ENCODE data around the gene TMEFF2.

- TF ChIP-seq, protein P1, sequence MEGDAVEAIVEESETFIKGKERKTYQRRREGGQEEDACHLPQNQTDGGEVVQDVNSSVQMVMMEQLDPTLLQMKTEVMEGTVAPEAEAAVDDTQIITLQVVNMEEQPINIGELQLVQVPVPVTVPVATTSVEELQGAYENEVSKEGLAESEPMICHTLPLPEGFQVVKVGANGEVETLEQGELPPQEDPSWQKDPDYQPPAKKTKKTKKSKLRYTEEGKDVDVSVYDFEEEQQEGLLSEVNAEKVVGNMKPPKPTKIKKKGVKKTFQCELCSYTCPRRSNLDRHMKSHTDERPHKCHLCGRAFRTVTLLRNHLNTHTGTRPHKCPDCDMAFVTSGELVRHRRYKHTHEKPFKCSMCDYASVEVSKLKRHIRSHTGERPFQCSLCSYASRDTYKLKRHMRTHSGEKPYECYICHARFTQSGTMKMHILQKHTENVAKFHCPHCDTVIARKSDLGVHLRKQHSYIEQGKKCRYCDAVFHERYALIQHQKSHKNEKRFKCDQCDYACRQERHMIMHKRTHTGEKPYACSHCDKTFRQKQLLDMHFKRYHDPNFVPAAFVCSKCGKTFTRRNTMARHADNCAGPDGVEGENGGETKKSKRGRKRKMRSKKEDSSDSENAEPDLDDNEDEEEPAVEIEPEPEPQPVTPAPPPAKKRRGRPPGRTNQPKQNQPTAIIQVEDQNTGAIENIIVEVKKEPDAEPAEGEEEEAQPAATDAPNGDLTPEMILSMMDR (IDR thresholded peaks at IDR 0.05 in 2 of 3, conservative IDR thresholded peaks at IDR 0.05 in 1 of 3; ENCODE audit: control insufficient read depth in 2 of 3, extremely low read depth in 1 of 3, insufficient read depth in 1 of 3, low read depth in 3 of 3, low read length in 3 of 3) = no peak
- TF ChIP-seq PRDM15 (CRISPR knock-in tag; IDR thresholded peaks at IDR 0.05) (no peak), GABPA (IDR thresholded peaks at IDR 0.05; ENCODE audit: low read depth) (no peak), RCOR1 (conservative IDR thresholded peaks at IDR 0.05; ENCODE audit: low read depth, low read length) (no peak), ZNF274 (IDR thresholded peaks at IDR 0.05; ENCODE audit: insufficient read depth, insufficient read length) (no peak), IRF5 (IDR thresholded peaks at IDR 0.05; ENCODE audit: borderline replicate concordance) (no peak), POLR2AphosphoS5 (IDR thresholded peaks at IDR 0.05; ENCODE audit: low read length) (no peak), SMARCA5 (IDR thresholded peaks at IDR 0.05) (no peak), HDGF (IDR thresholded peaks at IDR 0.05) (no peak), STAT3 (IDR thresholded peaks at IDR 0.05; ENCODE audit: low read depth, low read length) (no peak), SPI1 (IDR thresholded peaks at IDR 0.05; ENCODE audit: borderline replicate concordance, insufficient read depth, low read depth, low read length) (no peak), RAD21 (IDR thresholded peaks at IDR 0.05; ENCODE audit: insufficient read depth, low read depth, low read length) (no peak)
- TF ChIP-seq, protein P2, sequence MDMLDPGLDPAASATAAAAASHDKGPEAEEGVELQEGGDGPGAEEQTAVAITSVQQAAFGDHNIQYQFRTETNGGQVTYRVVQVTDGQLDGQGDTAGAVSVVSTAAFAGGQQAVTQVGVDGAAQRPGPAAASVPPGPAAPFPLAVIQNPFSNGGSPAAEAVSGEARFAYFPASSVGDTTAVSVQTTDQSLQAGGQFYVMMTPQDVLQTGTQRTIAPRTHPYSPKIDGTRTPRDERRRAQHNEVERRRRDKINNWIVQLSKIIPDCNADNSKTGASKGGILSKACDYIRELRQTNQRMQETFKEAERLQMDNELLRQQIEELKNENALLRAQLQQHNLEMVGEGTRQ (IDR thresholded peaks at IDR 0.05; ENCODE audit: borderline replicate concordance, low read depth, low read length) = no peak
These were observed 178.5 kb downstream of the TMEFF2 start for GRCh38 chr2:192016265-192016664.
